Astrocyte of the spinal cord (primary cell): ENCODE results near the gene KLF18.
A peak's percentile ranks its signal among the peaks of the same experiment; 100 is the strongest.

Experiments
- DNase-seq: peaks from one replicate; pipeline ENCODE4 v3.0.0; 2011; ENCODE audit warnings: low read depth, low spot score
- H3K4me3 ChIP-seq: 2 replicates; pipeline ENCODE4 v1.5.1; 2011; ENCODE audit warnings: low read depth, mild to moderate bottlenecking, low read length, moderate library complexity
- CTCF ChIP-seq: IDR thresholded peaks from 2 replicates; pipeline ENCODE4 v1.5.1; 2012; ENCODE audit warnings: low read depth, mild to moderate bottlenecking, low read length, inconsistent platforms
- in situ Hi-C: cut with HindIII; loops from 2 replicates; pipeline ENCODE4 v1.10.0; 2017; ENCODE audit warnings: low sequenced_read_pairs

Gene KLF18

GRCh38 chr1:44103270-44104131 is 37.9 kb downstream of the KLF18 start:
- in situ Hi-C loops, result no loop called here
- peak; percentile 42 for TF ChIP-seq CTCF
- H3K4me3 ChIP-seq, result no peak overlapping the region
- DNase-seq, result no peak

DNA sequence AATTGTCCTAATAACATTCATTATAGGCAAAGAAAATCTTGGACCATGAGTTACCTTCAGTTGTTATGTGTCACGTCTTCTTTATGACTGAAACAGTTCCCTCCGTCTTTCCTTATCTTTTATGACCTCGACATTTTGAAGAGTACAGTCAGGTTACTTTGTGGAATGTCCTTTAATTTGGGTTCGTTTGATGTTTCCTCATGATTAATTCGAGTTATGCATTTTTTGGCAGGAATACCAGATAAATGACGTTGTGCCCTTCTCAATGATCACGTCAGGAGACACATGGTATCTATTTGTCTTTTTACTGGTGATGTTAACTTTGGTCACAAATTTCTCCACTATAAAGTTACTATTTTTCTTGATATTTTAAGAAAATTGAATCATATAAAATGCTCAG is 40.1 kb downstream of the KLF18 start:
- no peak overlapping the region for H3K4me3 ChIP-seq
- DNase-seq, result no peak
- TF ChIP-seq CTCF, result no peak
- in situ Hi-C loops, result no loop called here

DNA sequence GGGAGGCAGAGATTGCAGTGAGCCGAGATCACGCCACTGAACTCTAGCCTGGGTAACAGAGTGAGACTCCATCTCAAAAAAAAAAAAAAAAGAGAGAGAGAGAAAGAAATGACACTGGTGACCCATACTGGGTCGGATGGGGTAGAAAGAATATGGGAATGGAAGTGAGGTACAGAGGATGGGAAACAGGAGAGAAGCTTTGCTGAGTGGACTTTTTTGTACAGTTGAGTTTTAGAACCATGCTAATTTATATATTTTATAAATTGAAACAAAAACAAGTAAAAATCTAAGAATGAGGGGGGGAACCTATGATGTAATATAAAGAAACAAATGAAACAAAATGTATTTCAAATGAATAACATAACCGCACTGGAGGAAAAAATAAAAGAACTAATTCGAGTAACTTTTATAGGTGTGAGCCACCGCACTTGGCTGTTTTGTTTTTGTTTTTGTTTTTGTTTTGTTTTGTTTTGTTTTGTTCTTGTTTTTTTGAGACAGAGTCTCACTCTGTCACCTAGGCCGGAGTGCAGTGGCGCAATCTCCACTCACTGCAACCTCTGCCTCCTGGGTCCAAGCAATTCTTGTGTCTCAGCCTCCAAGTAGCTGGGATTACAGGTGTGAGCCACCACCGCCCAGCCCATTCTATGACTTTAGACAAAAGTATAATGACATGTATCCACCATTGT is 41.1 kb downstream of the KLF18 start:
- TF ChIP-seq CTCF, result no peak
- no peak overlapping the region for H3K4me3 ChIP-seq
- in situ Hi-C loops, result no loop called here
- DNase-seq, result no peak

DNA sequence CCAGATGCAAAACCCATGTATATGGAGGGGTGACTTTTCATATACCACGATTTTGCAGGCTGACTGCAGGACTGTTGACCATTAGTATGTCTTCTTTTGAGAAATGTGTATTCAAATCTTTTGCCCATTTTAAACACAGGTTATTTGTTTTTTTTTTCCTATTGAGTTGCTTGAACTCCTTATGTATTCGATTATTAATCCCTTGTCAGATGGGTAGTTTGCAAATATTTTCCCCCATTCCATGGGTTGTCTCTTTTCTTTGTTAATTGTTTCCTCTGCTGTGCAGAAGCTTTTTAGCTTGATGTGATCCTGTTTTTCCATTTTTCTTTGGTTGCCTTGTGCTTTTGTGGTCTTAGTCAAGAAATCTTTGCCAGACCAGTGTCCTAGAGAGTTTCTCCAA is 47.4 kb downstream of the KLF18 start:
- DNase-seq, result no peak
- in situ Hi-C loops, result no loop called here
- H3K4me3 ChIP-seq, result no peak overlapping the region
- no peak for TF ChIP-seq CTCF

- no peak for DNase-seq
- no peak overlapping the region for H3K4me3 ChIP-seq
- in situ Hi-C loops, result no loop called here
- no peak for TF ChIP-seq CTCF
Observed at GRCh38 chr1:44090429-44091252, 50.8 kb downstream of the KLF18 start.

DNA sequence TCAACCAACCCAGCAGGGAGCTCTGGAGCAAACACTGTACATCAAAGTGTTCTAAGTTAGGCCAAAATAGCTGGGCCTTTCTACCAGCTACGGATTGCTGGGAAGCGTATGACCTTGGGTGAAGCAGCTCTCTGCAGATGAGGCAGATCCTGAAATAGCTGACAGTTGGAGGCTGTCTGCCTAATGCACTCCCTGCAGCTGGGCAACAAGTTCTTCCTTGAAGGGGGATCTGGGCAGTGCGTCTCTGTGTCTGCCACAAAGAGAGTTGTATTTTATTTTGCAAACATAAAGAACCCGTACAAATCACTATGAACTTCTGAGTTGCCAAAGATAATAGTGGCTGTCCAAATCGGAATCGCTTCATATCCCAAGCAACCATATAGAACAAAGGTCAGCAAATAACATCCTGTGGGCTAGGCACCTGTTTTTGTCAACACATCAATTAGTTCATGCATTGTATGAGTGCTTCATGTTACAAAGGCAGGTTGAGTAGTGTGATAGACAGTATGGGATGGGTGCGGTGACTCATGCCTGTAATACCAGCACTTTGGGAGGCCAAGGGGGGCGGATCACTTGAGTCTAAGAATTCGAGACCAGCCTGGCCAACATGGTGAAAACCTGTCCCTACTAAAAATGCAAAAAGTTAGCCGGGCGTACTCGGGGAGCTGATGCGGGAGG is 51.9 kb downstream of the KLF18 start:
- H3K4me3 ChIP-seq, result no peak overlapping the region
- in situ Hi-C loops, result no loop called here
- DNase-seq, result peak; percentile 51
- TF ChIP-seq CTCF, result no peak
